Ramos (cell line): ENCODE results near the gene CASP6.

Experiments
- in situ Hi-C: fragments of 300-500 bp; cut with MboI; formaldehyde crosslinking; loops from one replicate; pipeline ENCODE4 v1.14.3; 2022; ENCODE audit warnings: low sequenced_read_pairs; ENCODE audit not compliant: unreplicated experiment

The CASP6 gene

DNA sequence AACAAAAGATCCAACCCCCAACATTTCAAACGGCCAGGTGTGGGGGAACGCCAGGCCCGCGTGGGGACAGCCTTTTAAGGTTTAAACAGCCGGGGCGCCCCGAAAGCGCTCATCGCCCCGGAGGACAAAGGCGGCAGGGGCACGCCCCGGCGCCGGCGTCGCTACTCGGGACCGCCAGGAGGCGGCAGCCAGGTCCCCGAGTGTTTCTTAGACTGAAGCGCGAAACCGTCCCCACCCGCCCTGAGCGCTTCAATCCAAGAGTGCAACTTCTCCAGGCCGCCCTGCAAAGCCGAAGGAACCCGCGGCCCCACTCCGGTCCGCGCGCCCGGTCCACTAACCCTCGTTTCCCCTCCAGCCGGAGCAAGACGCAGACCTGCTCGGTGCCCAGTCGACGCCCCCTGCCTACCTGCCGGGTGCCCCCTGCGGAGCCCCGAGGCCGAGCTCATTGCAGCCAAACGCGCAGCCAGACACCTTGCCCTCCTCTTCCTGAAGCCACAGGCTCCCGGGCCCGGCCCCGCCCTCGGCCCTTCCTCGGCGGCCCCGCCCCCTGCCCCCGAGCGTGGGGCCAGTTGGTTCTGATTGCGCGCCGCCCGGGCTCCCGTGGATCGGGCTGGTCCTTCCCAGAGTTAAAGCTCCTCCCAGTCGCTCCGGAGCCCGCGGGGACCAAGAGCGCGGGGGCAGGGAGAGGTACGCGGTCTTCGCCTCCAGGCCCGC is at the start of gene CASP6:
Gene CASP6 (minus strand): TSS at position 496 of the 714 bp plus-strand sequence. CDS start 50 bp downstream, at position 446.
- in situ Hi-C loops: no loop called here

DNA sequence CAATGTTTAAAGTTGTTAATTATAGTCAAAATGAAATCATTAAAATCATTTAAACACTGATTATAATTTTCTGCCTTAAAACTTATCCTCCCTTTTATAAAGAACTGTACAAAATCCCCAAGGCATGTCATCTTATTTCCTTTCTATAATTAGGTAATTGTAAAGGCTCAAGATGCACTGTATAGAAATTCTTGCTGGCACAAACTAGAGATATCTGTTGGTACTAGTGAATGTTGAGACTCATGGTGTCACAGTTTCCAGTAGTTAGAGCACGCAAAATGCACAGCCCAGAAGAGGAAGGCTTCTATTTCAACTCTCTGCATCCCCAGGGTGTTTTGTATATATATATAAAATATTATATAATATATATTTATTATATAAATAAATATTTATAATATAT is 49.3 kb upstream of the CASP6 start:
- in situ Hi-C loops: no loop called here

DNA sequence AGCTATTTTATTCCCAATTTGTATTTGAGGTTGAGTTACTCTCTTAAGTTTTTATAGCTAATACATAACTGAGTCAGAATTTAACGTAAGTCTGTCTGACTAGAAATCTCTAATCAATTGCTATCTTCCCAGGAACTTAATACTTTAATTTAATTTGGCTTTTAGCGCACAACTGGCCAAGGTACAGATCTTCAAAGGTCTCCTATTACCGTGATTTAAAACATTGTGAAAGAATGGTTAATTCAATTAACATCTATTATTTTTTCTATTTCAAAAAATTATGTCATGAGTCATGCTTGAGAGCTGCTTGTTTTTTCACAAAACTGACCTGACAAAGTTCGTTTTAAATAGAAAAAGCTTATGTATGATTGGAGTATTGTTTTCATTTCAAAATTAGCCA is 48.6 kb upstream of the CASP6 start:
- in situ Hi-C loops: no loop called here

DNA sequence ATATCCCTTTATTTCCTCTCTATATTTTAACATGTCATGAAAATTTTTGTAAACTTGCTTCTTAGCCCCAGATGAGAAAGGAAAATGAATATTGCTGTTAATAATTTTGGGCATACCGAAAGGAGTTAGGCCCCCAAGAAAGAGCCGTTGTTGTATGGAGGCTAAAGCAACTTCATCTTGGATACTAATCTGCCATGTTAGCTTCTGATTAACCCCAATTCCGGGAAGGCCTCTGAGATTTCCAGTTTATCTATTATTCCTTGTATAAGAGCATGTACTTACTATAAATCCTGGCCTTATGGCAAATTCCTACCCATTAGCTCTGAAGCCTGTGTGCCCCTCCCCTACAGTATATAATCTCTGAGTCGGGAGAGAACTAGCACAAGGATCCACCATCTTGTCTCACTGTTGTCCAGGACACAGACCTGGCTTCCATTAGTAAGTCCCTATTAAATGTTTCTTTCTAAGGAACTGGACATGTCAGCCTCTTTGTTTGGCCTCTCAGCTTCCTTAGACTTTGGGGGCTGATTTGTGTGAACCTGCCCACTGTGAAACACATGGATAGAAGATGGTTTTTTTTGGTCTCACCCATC is 47.5 kb upstream of the CASP6 start:
- in situ Hi-C loops: no loop called here

DNA sequence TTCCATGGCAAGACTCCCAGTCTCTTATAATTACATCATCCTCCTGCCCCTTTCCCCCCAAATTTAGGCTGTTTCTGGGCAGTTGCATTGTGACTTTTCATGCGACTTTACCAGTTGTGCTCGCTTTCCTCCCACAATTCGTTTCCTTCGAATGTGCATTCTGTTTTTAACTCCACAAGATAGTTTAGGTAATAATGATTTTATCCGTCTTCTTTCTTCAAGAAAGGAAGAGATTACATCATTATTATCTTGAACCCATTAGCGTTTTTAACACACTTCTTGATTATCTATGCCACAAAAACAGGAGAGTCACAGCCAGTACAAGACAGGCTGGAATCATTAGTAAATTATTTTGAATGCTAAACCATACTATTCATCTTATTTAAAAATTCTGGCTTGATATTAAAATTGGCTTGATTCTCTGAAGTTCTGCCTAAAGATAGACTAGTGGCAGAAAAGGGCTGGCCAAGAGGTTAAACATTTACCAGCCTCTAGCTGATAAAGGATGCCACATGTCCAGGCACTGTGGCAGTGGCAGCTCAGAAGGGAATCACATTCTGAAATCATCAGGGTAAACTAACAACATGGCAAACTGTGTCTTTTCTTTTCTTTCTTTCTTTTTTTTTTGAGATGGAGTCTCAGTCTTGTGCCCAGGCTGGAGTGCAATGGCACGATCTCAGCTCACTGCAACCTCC is 46.3 kb upstream of the CASP6 start:
- in situ Hi-C loops: no loop called here

DNA sequence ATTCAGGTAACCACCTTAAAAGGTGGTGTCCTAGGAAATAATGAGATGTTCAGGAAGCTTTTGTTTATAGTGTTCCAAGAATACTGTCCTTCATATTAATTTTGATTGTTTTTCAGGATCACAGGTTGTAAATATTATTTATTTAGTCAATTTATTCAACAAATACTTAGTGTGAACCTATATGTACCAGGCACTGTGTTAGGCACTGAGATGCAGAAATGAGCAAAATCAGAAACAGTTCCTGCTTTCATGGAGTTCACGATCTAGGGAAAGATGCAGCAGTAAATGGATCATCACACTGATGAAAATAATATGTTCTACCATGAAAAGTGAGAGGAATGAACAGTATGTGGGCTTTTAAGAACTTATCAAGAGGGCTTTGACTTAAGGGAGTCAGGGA is 44.9 kb upstream of the CASP6 start:
- in situ Hi-C loops: no loop called here

DNA sequence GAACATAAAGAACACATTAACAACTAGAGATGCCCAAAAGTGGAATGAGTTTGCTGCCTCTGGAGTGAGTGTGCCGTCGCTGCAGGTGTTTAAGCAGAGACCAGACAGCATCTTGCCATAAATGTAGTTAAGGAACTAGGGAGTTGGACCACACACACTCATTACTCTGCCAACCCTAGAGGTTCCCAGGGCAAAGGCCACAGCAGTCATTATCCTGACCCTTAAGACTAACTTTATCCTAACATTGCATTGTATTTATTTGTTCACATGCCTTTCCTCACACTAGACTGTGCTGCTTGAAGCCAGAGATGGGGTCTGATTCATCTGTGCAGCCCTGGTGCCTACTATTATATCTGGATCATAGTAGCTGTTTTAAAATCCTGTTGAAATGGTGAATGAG is 43.5 kb upstream of the CASP6 start:
- in situ Hi-C loops: no loop called here

DNA sequence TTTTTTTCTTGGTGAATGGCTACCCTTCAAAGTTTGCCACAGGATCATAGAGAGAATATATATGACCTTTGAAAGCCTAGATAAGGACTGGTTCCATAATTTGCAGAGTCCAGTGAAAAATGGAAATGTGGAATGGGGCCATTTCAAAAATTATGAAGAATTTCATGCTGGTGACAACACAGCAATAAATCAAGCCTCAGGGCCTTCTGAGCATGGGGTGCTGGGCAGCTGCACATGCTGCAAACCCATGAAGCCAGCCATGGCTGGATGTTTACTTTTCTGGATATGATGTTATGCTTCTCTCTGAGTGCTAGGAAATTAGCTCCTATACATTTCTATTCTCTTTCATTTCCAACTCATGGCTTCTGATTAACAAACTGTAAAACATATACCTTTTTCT is 42.6 kb upstream of the CASP6 start:
- in situ Hi-C loops: no loop called here

DNA sequence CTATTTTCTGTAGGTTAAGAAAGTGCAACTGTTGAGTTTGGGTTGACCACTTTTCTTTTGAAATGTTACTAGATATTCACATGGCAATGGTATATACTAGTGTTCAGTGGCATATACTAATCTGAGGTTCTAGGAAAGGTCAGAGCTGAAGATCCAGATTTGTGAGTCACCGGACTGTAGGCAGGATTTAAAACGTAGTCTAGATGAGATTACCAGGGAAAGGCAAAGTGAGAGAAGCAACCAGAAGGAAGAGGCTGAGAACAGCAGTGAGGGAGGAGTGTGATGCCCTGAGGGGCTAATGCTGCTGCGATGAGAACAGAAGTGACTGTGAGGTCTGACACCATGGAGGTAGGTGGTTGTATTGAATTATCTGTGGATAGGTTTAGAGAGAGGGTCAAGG is 36.3 kb upstream of the CASP6 start:
- in situ Hi-C loops: no loop called here

DNA sequence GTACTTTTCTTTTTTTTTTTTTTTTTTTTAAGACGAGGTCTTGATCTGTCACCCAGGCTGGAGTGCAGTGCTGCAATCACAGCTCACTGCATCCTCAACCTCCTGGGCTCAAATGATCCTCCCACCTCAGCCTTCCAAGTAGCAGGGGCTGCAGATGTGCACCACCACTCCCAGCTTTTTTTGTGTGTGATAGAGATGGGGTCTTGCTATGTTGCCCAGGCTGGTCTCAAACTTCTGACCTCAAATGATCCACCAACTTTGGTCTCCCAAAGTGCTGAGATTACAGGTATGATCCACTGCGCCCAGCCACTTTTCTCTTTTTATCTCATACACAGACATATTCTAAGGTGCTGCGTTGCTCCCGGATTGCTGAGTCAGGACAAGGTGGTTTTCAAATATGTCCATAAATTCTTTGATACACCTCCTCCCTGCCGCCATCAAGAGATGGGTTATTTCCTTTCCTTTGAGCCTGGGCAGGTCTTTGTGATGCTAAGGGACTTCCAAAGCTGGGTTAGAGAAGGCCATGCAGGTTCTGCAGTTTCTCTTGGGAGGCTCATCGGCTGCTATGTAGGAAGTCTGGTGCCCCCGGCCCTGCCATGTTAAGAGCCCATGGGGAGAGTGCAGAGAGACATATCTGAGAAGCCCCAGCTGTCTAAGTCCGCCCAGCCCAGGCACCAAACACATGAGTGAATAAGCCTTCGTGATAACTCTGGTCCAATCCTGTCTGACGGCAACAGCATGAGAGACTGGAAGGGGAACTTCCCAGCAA is 35.0 kb upstream of the CASP6 start:
- in situ Hi-C loops: no loop called here

DNA sequence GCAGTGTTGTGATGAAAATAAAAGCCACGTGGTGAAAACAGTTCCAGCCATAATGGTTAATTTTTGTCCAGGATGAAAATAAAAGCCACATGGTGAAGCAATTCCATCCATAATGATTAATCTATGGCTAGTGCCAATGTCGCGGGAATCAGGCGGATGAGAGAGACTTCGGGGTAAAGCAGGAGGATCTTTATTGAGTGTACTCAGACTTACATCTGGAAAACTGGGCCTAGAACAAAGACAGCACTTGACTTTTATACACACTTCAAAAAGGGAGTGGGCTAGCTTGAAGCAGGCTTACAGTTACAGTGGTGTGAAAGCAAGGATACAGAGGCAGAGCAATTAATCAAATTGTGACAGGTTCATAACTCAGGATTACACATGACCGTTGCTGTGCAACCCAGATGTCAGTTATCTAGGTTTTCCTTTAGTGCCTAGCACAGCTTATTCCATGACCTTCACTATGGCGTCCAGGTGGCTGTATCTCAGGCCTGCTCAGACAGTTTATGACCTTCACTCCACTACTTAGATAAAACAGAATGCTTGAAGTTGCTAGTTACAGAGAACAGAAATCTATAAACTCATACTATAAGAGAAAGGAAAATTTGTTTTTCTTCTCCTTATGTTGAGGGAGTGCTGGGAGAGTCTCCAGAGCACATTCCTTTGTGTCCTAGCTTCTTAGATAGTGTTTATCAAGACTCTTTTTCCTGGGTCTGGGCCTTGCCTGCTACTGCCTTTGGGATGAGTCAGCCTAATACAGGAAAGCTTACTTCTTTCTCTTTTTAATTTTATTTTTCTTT is 32.5 kb upstream of the CASP6 start:
- in situ Hi-C loops: no loop called here

DNA sequence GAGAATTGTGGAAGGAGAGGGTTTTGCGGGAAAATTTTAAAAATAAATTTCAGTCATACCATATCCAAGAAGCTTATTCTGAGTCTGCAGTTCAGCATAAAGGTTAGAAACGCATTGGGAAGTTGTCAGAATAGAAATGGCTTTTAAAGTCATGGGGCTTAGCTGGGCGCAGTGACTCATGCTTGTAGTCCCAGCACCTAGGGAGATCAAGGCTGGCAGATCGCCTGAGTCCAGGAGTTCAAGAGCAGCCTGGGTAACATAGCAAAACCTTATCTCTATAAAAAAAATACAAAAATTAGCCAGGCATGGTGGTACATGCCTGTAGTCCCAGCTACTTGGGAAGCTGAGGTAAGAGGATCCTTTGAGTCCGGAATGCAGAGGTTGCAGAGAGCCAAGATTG is 30.5 kb upstream of the CASP6 start:
- in situ Hi-C loops: no loop called here

DNA sequence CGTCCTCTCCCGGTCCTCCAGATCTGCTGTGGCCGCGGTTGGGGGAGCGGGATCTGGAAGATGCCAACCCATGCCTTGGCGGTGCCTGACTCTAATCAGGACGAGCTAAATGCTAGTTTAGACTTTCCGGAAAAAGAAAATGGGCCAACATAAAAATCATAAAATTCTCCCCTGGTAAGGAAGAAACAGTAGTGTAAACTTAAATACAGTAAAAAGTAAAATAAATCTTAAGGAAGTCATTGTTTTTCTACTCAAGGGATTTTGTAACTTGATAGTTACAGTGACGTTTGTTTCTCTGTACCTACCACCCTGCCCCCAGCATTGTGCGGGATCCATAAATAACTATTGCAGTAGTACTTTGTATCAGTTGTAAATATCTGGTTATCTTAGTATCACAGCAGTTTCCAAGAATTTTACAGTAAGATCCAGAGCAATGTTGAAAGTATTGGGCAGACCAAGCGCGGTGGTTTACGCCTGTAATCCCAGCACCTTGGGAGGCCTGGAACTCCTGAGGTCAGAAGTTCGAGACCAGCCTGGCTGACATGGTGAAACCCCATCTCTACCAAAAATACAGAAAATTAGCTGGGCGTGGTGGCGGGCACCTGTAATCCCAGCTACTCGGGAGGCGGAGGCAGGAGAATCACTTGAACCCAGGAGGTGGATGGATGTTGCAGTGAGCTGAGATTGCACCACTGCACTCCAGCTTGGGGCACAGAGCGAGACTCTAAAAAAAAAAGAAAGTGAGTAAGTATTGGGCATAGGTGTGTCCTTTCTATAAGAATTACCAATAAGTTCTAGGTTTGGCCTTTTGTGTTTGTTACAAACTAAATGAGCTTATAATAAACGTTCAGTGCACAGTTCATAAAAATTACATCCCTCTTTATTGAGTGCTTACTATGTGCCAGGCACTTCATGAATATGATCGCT is 27.6 kb upstream of the CASP6 start:
- in situ Hi-C loops: no loop called here

DNA sequence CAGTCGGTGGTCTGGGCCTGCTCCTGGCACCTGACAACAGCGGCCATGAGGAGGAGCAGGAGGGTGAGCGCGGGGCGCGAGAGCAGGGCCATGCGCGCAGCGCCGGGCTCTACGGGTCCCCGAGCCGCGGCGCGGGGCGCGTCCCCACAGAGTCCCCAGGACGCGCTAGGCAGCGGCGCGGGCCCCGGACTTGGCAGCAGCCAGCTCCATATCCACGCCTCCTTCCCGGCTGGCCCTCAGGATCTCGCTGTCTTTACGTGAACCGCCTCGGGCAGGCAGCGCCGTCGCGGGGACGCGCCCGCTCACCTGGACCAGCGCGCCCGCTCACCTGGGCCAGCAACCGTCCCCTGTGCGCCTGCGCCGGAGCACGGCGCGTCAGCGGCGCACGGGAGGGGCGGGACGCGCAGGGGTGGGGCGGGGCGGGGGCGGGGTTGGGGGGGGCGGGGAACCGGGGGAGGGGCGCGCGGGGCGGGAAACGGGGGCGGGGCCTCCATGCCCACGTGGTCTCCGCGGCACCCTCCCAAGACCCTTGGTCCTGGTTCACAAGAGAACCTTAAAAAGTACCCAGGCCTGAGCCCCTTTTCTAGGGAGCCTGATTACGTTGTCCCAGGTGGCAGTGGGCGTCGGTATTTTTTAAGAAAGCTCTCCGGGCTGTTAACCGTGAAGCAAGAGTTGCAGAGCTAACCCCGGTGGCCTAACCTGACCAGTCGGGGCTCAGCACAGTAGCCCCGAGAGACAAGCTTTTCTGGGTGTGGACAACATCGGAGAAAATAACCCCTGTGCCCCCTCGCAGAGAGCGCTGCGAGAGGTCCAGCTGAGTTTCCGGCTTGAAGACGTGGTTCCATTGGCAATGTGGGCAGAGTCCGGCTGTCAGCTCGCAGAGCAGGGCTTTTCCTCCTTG is 26.7 kb upstream of the CASP6 start, which contains the start of gene PLA2G12A:
Gene PLA2G12A (minus strand): TSS at position 353 of the 901 bp plus-strand sequence. CDS start 261 bp downstream, at position 92.
- in situ Hi-C loops: no loop called here

DNA sequence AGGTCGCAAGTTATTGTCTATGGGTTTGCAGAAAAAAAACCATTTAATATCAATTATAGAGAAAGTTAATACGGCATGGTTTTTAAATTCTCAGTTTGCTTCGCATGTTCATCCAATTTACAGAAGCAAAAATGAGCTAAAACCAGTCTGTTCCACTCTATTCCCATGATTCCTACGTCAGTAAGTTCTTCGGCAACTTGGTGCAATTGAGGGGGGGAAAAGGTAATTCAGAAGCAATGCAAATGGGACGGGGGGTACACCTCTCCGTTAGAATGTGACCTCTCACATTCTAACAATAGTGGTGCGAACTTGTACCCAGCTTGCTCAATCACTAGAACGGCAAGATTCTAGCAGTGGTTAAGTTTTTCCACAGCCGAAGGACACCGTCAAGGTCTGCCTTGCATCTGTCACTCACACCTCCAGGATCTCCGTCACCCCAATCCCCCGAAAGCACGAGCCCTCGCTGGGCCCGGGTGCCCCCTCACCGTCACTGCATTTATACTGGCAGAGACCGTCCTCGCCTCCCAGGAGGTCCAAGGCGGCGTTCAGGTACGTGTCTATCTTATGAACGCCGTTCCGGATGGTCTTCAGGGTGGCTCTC is 26.0 kb upstream of the CASP6 start:
- in situ Hi-C loops: no loop called here

DNA sequence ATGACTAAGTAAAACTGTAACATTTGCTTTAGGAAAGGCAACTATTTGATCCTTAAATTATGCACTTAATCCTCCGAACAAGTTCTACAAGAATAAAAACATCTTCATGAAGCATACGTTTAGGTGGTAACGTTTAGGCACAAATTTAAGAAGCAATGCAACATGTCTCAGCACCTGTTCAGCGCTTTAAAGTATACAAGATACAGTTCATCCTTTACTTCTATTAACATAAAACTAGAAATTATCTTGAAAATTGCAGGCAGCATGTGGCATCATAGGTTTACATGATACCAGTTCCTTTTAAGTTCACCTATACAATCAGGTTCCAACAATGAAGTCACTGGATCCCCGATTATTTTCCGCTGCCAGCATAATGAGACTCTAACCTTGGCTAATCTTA is 25.1 kb upstream of the CASP6 start:
- in situ Hi-C loops: no loop called here

DNA sequence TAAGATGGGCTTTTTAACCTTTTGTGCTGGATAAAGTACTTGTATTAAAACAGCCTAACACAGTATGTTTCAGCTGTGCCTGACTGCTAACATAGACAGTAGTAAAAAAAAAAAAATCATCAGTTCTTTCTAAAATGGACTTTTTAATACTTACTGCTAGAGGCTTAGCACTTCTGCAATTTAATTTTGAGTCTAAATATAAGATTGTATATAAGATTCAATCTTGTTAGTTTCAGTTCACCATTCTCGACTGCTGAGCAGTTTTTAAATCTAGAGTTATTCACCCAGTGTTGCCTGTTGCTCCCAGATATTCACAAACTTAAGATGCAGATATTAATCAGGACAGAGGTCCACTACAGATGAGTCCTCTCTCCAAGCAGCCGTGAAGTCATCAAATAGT is 19.9 kb upstream of the CASP6 start:
- in situ Hi-C loops: no loop called here

DNA sequence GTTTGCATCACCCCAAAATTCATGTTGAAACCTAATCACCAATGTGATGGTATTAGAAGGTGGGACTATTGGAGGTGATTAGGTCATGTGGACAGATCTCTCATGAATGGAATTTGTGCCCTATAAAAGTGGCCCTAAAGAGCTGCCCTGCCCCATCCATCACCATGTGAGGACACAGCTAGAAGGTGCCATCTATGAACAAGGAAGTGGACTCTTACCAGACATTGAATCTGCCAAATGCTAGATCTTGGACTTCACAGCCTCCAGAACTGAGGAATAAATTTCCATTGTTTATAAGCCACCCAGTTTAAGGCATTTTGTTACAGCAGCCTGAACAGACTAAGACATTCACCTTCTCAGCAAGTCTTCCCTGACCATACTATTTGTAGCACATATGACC is 19.1 kb upstream of the CASP6 start:
- in situ Hi-C loops: no loop called here
